ENCODE results near the gene KCNJ6. TPM values are rescaled to one million over a fixed set of nuclear protein-coding genes. Genes with fewer than 3 reads are reported as not detected.
A peak's percentile ranks its signal among the peaks of the same experiment; 100 is the strongest.

KCNJ6 gene
- total RNA-seq, 1 experiment from 2014 or later: not detected

DNA sequence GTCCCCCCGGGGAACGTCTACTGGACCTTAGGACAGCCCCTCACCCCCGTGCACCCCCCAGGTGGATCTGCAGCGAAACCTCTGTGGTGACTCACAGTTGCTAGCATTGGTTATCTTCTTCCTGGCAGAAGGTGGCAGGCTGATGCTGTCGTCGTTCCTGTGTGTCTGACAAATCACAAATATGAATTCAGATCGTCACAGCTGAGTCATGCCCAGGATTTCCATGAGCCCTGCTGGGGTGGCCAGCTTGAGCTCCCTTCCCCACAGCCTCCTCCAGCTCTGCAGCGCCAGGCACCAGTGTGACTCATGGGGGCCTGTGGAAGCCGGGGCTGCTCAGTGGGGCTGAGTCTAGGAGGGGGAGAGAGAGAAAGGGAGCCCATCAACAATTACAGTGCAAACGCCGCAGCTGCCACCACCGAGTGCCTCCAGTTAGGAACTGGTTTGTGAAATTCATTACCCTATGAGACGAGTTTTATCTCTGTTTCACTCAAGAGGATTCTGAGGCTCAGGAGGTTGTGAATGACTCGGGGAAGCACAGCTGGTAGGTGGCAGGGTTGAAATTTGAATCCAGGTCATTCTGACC is 351.8 kb downstream of the KCNJ6 start:
- intact Hi-C loops (cut with micrococcal nuclease; ENCODE audit: unreplicated experiment): loop anchor here (10.0 kb wide), 1 partner anchor 200 kb away; the partner anchor contains the start of gene DYRK1A
- TSS peak; percentile 87 for BruUV-seq (replicated peaks)
- CTCF ChIA-PET: interaction anchor here (0.6 to 1.2 kb wide), 2 partner anchors 148 to 647 kb away, joined by 3 to 4 read pairs; no protein-coding TSS in a partner anchor

DNA sequence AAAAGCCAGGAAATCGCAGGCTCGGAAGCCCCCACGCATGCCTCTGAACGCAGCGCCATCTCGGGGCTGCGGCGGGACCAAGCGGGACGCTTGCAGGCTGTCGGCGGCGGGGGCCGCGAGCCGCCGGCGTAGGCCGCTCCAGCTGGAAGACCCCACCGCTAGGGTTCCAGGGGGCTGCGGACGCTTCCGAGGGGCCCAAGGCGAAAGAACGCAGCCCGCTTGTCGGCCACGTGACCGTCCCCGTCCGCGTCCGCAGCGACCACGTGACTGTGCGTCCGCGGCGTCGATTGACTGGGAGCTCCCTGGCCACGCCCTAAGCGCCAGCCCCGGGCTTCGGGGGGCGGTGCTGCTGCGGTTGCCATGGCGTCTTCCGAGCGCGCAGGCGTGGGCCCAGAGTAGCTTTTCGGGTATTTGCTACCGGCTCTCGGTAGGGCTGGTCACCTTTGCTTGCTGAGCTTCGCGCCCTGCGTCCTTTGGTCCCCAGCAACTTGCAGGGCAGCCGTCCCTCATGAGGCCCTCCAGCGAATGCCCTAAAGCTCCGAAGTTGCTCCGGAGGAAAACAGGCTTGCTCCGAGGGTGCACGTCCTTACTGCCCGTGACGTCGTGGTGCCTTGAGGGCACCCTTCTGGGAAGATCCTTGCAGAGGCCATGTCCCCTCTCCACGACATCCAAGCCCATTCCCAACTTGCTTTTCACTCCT is 352.5 kb downstream of the KCNJ6 start:
- BruUV-seq (replicated peaks): no TSS peak
- peak; percentile 97 for DNase-seq (ENCODE audit: low spot score)
- H3K4me3 ChIP-seq (ENCODE audit: low read depth, low read length, poor library complexity, severe bottlenecking): peak overlapping the region; percentile 56
- peak overlapping the region; percentile 86 for H3K27ac ChIP-seq (ENCODE audit: low read depth, low read length, poor library complexity, severe bottlenecking)
- intact Hi-C loops (cut with micrococcal nuclease; ENCODE audit: unreplicated experiment): loop anchor here (10.0 kb wide), 1 partner anchor 199 kb away; the partner anchor contains the start of gene DYRK1A
- H3K9me3 ChIP-seq (ENCODE audit: low read depth, low read length, poor library complexity, severe bottlenecking): no peaks in the 10 kb centered on the region
- no peaks in the 10 kb centered on the region for H3K36me3 ChIP-seq (ENCODE audit: insufficient read depth, low read length, poor library complexity, severe bottlenecking)
- peaks cover 12% of the 10 kb centered on the region for H3K4me1 ChIP-seq (ENCODE audit: insufficient read depth, low read length, poor library complexity, severe bottlenecking)
- ChIA-PET POLR2A (ENCODE audit: low non-redundant PET) (interaction anchor here (0.6 to 0.8 kb wide), 4 partner anchors 15 to 1476 kb away, joined by 3 to 5 read pairs (median 3); no protein-coding TSS in a partner anchor), CTCF (interaction anchor here (0.6 to 1.2 kb wide), 2 partner anchors 148 to 646 kb away, joined by 3 to 4 read pairs; no protein-coding TSS in a partner anchor)
- no peak for TF ChIP-seq EZH2 (IDR thresholded peaks at IDR 0.05; ENCODE audit: borderline replicate concordance, low read depth, low read length, poor library complexity, severe bottlenecking)
- TF ChIP-seq, protein P1, sequence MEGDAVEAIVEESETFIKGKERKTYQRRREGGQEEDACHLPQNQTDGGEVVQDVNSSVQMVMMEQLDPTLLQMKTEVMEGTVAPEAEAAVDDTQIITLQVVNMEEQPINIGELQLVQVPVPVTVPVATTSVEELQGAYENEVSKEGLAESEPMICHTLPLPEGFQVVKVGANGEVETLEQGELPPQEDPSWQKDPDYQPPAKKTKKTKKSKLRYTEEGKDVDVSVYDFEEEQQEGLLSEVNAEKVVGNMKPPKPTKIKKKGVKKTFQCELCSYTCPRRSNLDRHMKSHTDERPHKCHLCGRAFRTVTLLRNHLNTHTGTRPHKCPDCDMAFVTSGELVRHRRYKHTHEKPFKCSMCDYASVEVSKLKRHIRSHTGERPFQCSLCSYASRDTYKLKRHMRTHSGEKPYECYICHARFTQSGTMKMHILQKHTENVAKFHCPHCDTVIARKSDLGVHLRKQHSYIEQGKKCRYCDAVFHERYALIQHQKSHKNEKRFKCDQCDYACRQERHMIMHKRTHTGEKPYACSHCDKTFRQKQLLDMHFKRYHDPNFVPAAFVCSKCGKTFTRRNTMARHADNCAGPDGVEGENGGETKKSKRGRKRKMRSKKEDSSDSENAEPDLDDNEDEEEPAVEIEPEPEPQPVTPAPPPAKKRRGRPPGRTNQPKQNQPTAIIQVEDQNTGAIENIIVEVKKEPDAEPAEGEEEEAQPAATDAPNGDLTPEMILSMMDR (conservative IDR thresholded peaks at IDR 0.05; ENCODE audit: low read depth, low read length): peak; percentile 57
- no peaks in the 10 kb centered on the region for H3K27me3 ChIP-seq (replicated peaks; ENCODE audit: insufficient read depth, low read depth, low read length, poor library complexity)

More for the DNA sequence above, 351.8 kb downstream of the KCNJ6 start:
- no peaks in the 10 kb centered on the region for H3K36me3 ChIP-seq (ENCODE audit: insufficient read depth, low read length, poor library complexity, severe bottlenecking)
- TF ChIP-seq, protein P1 (conservative IDR thresholded peaks at IDR 0.05; ENCODE audit: low read depth, low read length): no peak
- no peak for TF ChIP-seq EZH2 (IDR thresholded peaks at IDR 0.05; ENCODE audit: borderline replicate concordance, low read depth, low read length, poor library complexity, severe bottlenecking)
- H3K27ac ChIP-seq (ENCODE audit: low read depth, low read length, poor library complexity, severe bottlenecking): peak overlapping the region; percentile 86
- peak overlapping the region; percentile 56 for H3K4me3 ChIP-seq (ENCODE audit: low read depth, low read length, poor library complexity, severe bottlenecking)
- H3K9me3 ChIP-seq (ENCODE audit: low read depth, low read length, poor library complexity, severe bottlenecking): no peaks in the 10 kb centered on the region
- H3K4me1 ChIP-seq (ENCODE audit: insufficient read depth, low read length, poor library complexity, severe bottlenecking): peaks cover 12% of the 10 kb centered on the region
- no peaks in the 10 kb centered on the region for H3K27me3 ChIP-seq (replicated peaks; ENCODE audit: insufficient read depth, low read depth, low read length, poor library complexity)
- POLR2A ChIA-PET (ENCODE audit: low non-redundant PET): interaction anchor here (0.6 kb wide), 3 partner anchors 15 to 204 kb away, joined by 3 to 5 read pairs (median 3); no protein-coding TSS in a partner anchor
- DNase-seq (ENCODE audit: low spot score): peak; percentile 95

DNA sequence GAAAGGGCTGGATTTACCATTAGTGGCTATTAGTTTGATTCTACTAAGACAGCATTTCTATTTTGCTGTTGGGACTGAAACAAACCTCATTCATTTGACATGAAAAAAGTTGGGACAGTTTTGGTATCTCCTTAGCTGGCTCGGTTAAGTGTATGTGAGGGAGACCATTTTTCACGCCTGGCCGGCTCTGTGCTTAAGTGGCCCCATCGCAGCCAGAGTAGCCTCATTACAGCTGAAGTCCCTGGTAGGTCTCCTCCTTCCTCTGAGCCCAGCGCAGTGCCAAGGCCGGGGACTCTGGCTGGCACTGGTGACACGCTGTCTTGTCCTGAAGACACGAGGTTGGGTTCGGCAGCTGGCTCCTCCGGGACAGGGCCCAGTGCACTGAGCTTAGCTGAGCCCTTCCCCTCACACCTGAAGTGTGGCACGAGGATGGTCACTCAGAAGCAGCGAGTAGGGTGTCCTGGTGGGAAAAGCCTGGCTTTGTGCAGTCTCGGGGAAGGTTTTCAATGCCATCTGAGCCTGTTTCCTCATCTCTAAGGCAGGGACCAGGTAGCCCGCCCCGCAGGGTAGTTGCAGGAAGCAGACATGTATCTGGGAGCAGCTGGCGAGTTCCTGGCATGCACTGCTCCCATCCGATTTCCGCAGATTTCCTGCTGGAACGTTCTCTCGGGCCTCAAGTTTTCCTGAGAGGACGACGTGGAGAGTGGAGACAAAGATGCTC is 353.2 kb downstream of the KCNJ6 start:
- CTCF ChIA-PET: no interaction called here
- no peak for DNase-seq (ENCODE audit: low spot score)
- Histone ChIP-seq H3K36me3 (ENCODE audit: insufficient read depth, low read length, poor library complexity, severe bottlenecking) (no peaks in the 10 kb centered on the region), H3K4me1 (ENCODE audit: insufficient read depth, low read length, poor library complexity, severe bottlenecking) (peaks cover 12% of the 10 kb centered on the region), H3K4me3 (ENCODE audit: low read depth, low read length, poor library complexity, severe bottlenecking) (peak overlapping the region; percentile 56), H3K9me3 (ENCODE audit: low read depth, low read length, poor library complexity, severe bottlenecking) (no peaks in the 10 kb centered on the region), H3K27me3 (replicated peaks; ENCODE audit: insufficient read depth, low read depth, low read length, poor library complexity) (no peaks in the 10 kb centered on the region), H3K27ac (ENCODE audit: low read depth, low read length, poor library complexity, severe bottlenecking) (peak overlapping the region; percentile 86)
- no peak for TF ChIP-seq EZH2 (IDR thresholded peaks at IDR 0.05; ENCODE audit: borderline replicate concordance, low read depth, low read length, poor library complexity, severe bottlenecking)
- TF ChIP-seq, protein P1 (conservative IDR thresholded peaks at IDR 0.05; ENCODE audit: low read depth, low read length): no peak
- intact Hi-C loops (cut with micrococcal nuclease; ENCODE audit: unreplicated experiment): loop anchor here (10.0 kb wide), 1 partner anchor 198 kb away; the partner anchor contains the start of gene DYRK1A
- POLR2A ChIA-PET (ENCODE audit: low non-redundant PET): interaction anchor here (0.8 kb wide), 1 partner anchor 1476 kb away, joined by 3 read pairs; no protein-coding TSS in a partner anchor
- BruUV-seq (replicated peaks): TSS peak; percentile 70

All from A673 (cell line).